Kidney (tissue), 14 donors: ENCODE data around the gene MDM4. TPM values are rescaled to one million over a fixed set of nuclear protein-coding genes. Genes with fewer than 3 reads are reported as not detected.

Source experiments
- DNase-seq, 5 donors: peaks; one replicate each; pipeline ENCODE4 v3.0.0-alpha.2; 2013 to 2020
- FAIRE-seq: peaks from 2 replicates; lab custom pipeline; 2012; peaks lifted over from hg19 to GRCh38; lab: Jason Lieb, UNC
- H3K27ac ChIP-seq, 2 donors: one replicate each; pipeline ENCODE4 v1.7.0; 2013; ENCODE audit warnings: low read depth in 2 of 2, low read length in 2 of 2, inconsistent platforms in 1 of 2
- H3K27me3 ChIP-seq: one replicate; pipeline ENCODE4 v1.7.1; 2013; ENCODE audit warnings: low read length, inconsistent platforms; ENCODE audit not compliant: control insufficient read depth, insufficient read depth
- H3K36me3 ChIP-seq, 3 donors: one replicate each; pipeline versions ENCODE4 v1.7.0 to v1.7.1; 2013; ENCODE audit warnings: low read length in 3 of 3, control low read depth in 1 of 3, inconsistent platforms in 1 of 3; ENCODE audit not compliant: insufficient read depth in 3 of 3, control insufficient read depth in 2 of 3
- H3K4me1 ChIP-seq, 3 donors: one replicate each; pipeline versions ENCODE4 v1.7.0 to v1.7.1; 2013; ENCODE audit warnings: low read length in 3 of 3, inconsistent platforms in 1 of 3, low read depth in 1 of 3; ENCODE audit not compliant: control insufficient read depth in 2 of 3, insufficient read depth in 2 of 3
- H3K4me3 ChIP-seq, 3 donors: one replicate each; pipeline versions ENCODE4 v1.7.0 to v1.8.1; 2013; ENCODE audit warnings: low read length in 3 of 3, control low read depth in 1 of 3, inconsistent platforms in 1 of 3
- H3K9ac ChIP-seq, 3 donors: one replicate each; pipeline versions ENCODE4 v1.7.0 to v1.7.1; 2013; ENCODE audit warnings: low read length in 3 of 3, control low read depth in 1 of 3, inconsistent platforms in 1 of 3
- H3K9me3 ChIP-seq, 3 donors: one replicate each; pipeline versions ENCODE4 v1.7.0 to v1.7.1; 2013; ENCODE audit warnings: low read length in 3 of 3, control low read depth in 1 of 3, inconsistent platforms in 1 of 3; ENCODE audit not compliant: control insufficient read depth in 2 of 3, insufficient read depth in 1 of 3
- intact Hi-C: fragments of 100-400 bp; cut with DNase I; formaldehyde crosslinking; loops from one replicate; pipeline ENCODE4 v1.11.1; 2022
- polyA plus RNA-seq: library from polyadenylated mRNA; stranded (reverse); fragments of 350-450 nt; fragmentation: Illumina TruSeq; extraction: RNeasy Lipid Tissue Mini Kit (QIAGEN cat#74804); gene quantifications from one replicate; pipeline ENCODE4 v1.2.3, GENCODE V29; 2014; ENCODE audit warnings: low read depth, low replicate concordance; ENCODE audit not compliant: insufficient read depth
- total RNA-seq: library from RNA; stranded (reverse); fragmentation: NEBNext Ultra II Directional; extraction: Animal tissue kit (Norgen Biotek cat#: 25700); gene quantifications from one replicate; pipeline ENCODE4 v1.2.1, GENCODE V29; 2021
- TF ChIP-seq, protein P1 (sequence below): IDR thresholded peaks from 3 replicates; pipeline ENCODE4 v1.5.1; 2012; ENCODE audit warnings: mild to moderate bottlenecking, moderate library complexity, borderline replicate concordance; ENCODE audit not compliant: insufficient read depth; ENCODE audit errors: extremely low read depth
- donor health status: control.
- donor health status: control.
- donor health status: control.
- donor health status: control.
- donor health status: control.
- donor health status: DM: yes; HTN: yes; CAD: no.
- donor health status: Normal renal cell carcinoma (clear cell type).

Gene MDM4
- total and polyA plus RNA-seq, 2 donors from 2014 or later, result 6.3 to 87.9 TPM

DNA sequence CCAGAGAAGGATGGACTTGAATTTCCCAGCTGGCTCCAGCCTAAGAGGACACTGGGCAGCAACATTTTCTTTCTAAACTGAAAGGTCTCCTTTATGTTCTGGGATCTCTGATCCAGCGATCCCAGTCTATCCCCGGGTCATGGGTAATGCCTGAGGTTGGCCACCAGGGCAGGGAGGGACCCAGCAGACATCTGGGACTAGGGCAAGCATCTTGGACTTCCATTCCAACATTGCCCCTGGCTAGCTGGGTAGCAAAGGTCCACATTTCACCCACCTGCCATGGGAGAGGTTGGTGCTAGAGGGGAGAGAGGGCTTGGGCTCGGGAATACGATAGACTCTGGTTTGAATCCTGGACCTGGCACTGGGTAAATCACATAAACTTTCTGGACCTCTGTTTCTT lies 84.8 kb downstream of the MDM4 start:
- Histone ChIP-seq H3K4me1 (no peaks in the 10 kb centered on the region), H3K36me3 (no peaks in the 10 kb centered on the region), H3K4me3 (no peak overlapping the region), H3K9ac (no peak overlapping the region), H3K27me3 (no peaks in the 10 kb centered on the region), H3K27ac (no peak overlapping the region), H3K9me3 (no peaks in the 10 kb centered on the region)
- intact Hi-C loops, result no loop called here
- FAIRE-seq (no peak), DNase-seq (no peak)
- TF ChIP-seq, protein P1, sequence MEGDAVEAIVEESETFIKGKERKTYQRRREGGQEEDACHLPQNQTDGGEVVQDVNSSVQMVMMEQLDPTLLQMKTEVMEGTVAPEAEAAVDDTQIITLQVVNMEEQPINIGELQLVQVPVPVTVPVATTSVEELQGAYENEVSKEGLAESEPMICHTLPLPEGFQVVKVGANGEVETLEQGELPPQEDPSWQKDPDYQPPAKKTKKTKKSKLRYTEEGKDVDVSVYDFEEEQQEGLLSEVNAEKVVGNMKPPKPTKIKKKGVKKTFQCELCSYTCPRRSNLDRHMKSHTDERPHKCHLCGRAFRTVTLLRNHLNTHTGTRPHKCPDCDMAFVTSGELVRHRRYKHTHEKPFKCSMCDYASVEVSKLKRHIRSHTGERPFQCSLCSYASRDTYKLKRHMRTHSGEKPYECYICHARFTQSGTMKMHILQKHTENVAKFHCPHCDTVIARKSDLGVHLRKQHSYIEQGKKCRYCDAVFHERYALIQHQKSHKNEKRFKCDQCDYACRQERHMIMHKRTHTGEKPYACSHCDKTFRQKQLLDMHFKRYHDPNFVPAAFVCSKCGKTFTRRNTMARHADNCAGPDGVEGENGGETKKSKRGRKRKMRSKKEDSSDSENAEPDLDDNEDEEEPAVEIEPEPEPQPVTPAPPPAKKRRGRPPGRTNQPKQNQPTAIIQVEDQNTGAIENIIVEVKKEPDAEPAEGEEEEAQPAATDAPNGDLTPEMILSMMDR, result no peak

DNA sequence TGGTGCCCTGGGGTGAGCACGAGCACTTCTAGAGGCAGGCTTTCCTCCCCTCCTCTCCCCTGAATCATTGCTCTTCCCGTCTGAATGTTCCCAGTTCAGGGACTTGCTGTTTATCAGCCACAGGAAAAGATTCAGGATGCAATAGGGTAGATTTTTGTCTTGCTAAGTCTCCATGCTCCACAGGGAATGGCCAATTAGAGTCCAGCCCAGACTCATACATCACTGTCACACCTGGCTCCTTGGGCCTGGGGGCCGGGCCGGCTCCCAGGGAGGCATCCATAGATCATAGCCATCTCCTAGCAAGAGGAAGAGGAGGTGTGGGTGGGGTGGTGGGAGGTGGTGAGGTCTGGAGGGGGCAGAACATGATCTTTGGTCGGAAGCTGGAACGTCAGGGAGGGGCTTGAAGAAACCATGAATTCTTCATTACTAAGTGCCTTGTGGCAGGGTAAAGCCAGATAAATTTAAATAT lies 85.9 kb downstream of the MDM4 start:
- Histone ChIP-seq H3K27me3 (no peaks in the 10 kb centered on the region), H3K4me3 (no peak overlapping the region), H3K27ac (no peak overlapping the region), H3K36me3 (no peaks in the 10 kb centered on the region), H3K9ac (no peak overlapping the region), H3K9me3 (no peaks in the 10 kb centered on the region), H3K4me1 (no peaks in the 10 kb centered on the region)
- no peak for FAIRE-seq
- DNase-seq, result peak in 4 of 5 donors; percentile 63 to 78 (median 70)
- intact Hi-C loops, result no loop called here
- TF ChIP-seq, protein P1, result no peak

DNA sequence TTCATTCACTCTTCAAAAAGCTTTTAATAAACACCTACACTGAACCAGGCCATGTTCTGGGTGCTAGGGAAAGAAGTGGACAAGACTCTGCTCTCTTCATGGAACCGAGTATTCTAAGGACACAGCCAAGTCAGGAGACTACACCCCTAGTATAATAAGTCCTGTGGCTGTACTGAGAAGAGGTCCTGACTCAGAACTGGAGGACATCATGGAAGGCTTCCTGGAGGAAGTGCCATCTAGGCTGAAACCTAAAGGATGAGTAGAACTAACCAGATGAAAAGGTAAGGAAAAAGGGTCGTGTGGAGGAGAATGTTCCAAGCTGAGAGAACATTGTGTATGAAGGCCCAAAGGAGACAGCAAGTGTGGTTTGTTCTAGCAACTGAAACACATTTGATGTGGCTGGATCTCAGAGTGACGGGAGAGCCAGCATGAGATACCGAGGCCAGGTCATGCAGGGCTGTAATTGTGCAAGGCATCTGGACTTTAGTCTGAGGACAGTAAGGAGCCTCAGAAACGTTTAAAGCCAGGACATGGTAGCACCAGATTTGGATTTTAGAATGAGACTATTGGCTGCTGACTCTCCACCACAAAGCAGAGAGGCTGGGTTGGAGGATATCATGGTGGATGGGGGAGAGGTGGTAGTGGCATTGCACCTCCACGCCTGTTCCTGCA lies 86.8 kb downstream of the MDM4 start:
- Histone ChIP-seq H3K27me3 (no peaks in the 10 kb centered on the region), H3K4me1 (no peaks in the 10 kb centered on the region), H3K36me3 (no peaks in the 10 kb centered on the region), H3K27ac (no peak overlapping the region), H3K9ac (no peak overlapping the region), H3K9me3 (no peaks in the 10 kb centered on the region), H3K4me3 (no peak overlapping the region)
- intact Hi-C loops, result no loop called here
- FAIRE-seq, result no peak
- TF ChIP-seq, protein P1, result no peak
- DNase-seq, result no peak
